ENCODE results near the gene DEDD.
A peak's percentile ranks its signal among the peaks of the same experiment; 100 is the strongest.

Gene DEDD

GRCh38 chr1:161132410-161133219 lies at the start of gene DEDD:
Gene DEDD, minus strand, starts transcription at chr1:161132667. Its CDS starts 8,205 bp downstream, at chr1:161124462.
- peak; percentile 96 for DNase-seq

- DNase-seq, result no peak
Observed at GRCh38 chr1:161182214-161182613, 49.7 kb upstream of the DEDD start.

GRCh38 chr1:161180639-161181038 lies 48.2 kb upstream of the DEDD start:
- DNase-seq, result no peak

- no peak for DNase-seq
Observed at GRCh38 chr1:161179698-161180097, 47.2 kb upstream of the DEDD start.

- no peak for DNase-seq
Observed at GRCh38 chr1:161177936-161178244, 45.4 kb upstream of the DEDD start.

GRCh38 chr1:161177112-161177935 lies 44.9 kb upstream of the DEDD start, which contains the start of gene B4GALT3:
Gene B4GALT3, minus strand, starts transcription at chr1:161177507. Its CDS starts 1,447 bp downstream, at chr1:161176060.
- peak; percentile 92 for DNase-seq

GRCh38 chr1:161176468-161177111 lies 44.1 kb upstream of the DEDD start:
- no peak for DNase-seq

- DNase-seq, result no peak
Observed at GRCh38 chr1:161175771-161176453, 43.4 kb upstream of the DEDD start.

- no peak for DNase-seq
Observed at GRCh38 chr1:161174911-161175310, 42.4 kb upstream of the DEDD start.

GRCh38 chr1:161173711-161174110 lies 41.2 kb upstream of the DEDD start:
- no peak for DNase-seq

- DNase-seq, result no peak
Observed at GRCh38 chr1:161172776-161173376, 40.4 kb upstream of the DEDD start.

GRCh38 chr1:161172349-161172748 lies 39.9 kb upstream of the DEDD start:
- no peak for DNase-seq

- no peak for DNase-seq
Observed at GRCh38 chr1:161171696-161172095, 39.2 kb upstream of the DEDD start.

- DNase-seq, result no peak
Observed at GRCh38 chr1:161171191-161171590, 38.7 kb upstream of the DEDD start.

GRCh38 chr1:161168906-161169305 lies 36.4 kb upstream of the DEDD start:
- no peak for DNase-seq

- DNase-seq, result peak; percentile 19
Observed at GRCh38 chr1:161166669-161167548, 34.4 kb upstream of the DEDD start.

- peak; percentile 99 for DNase-seq
Observed at GRCh38 chr1:161165742-161166668, 33.5 kb upstream of the DEDD start, which contains the start of gene PPOX. Gene PPOX, plus strand, starts transcription at chr1:161166426. Its CDS starts 422 bp downstream, at chr1:161166848.

- no peak for DNase-seq
Observed at GRCh38 chr1:161164901-161165610, 32.6 kb upstream of the DEDD start.

GRCh38 chr1:161163793-161164192 lies 31.3 kb upstream of the DEDD start:
- no peak for DNase-seq

GRCh38 chr1:161162806-161163205 lies 30.3 kb upstream of the DEDD start:
- no peak for DNase-seq
